Measurements from ENCODE around the gene TXNL4A. TPM values are rescaled to one million over a fixed set of nuclear protein-coding genes. Genes with fewer than 3 reads are reported as not detected.

The TXNL4A gene
- total and polyA plus RNA-seq, 4 donors: 18.0 to 86.2 (median 32.8) TPM

- TF ChIP-seq ATF3 (IDR thresholded peaks at IDR 0.05) (no peak), RAD21 (IDR thresholded peaks at IDR 0.05) (no peak), TAF1 (conservative IDR thresholded peaks at IDR 0.05) (no peak), HNF4G (IDR thresholded peaks at IDR 0.05) (no peak)
Observed at GRCh38 chr18:79962835-79963657, 25.3 kb downstream of the TXNL4A start (continued).

- Histone ChIP-seq H3K4me1 (ENCODE audit: control insufficient read depth in 4 of 4, insufficient read depth in 4 of 4, low read length in 3 of 4) (peaks cover 6 to 15% (median 10%) of the 10 kb centered on the region in 4 donors), H3K36me3 (ENCODE audit: control insufficient read depth in 4 of 4, insufficient read depth in 3 of 4, low read depth in 1 of 4, low read length in 3 of 4) (peaks cover 0 to 3% (median 0%) of the 10 kb centered on the region in 4 donors), H3K4me3 (ENCODE audit: low read depth in 1 of 3, low read length in 3 of 3) (no peak overlapping the region), H3K27me3 (ENCODE audit: control insufficient read depth in 4 of 4, insufficient read depth in 4 of 4, low read length in 3 of 4) (no peaks in the 10 kb centered on the region), H3K27ac (ENCODE audit: low read depth in 1 of 2, low read length in 2 of 2) (no peak overlapping the region), H3K9me3 (ENCODE audit: control insufficient read depth in 4 of 4, low read length in 3 of 4) (no peaks in the 10 kb centered on the region), H3K9ac (ENCODE audit: low read depth in 1 of 2, low read length in 2 of 2) (no peak overlapping the region)
- WGBS: 91% methylated on average over 10 of the region's 10 CpGs
- no peak for DNase-seq (ENCODE audit: low spot score)
- TF ChIP-seq RAD21 (IDR thresholded peaks at IDR 0.05): no peak
- no peak for TF ChIP-seq ZBTB33 (IDR thresholded peaks at IDR 0.05)
- TF ChIP-seq JUND (IDR thresholded peaks at IDR 0.05): no peak
- no peak for TF ChIP-seq FOXA2 (IDR thresholded peaks at IDR 0.05)
- no peak for TF ChIP-seq HNF4A (conservative IDR thresholded peaks at IDR 0.05)
- TF ChIP-seq GABPA (IDR thresholded peaks at IDR 0.05 in 1 of 2, conservative IDR thresholded peaks at IDR 0.05 in 1 of 2): no peak
- TF ChIP-seq REST (IDR thresholded peaks at IDR 0.05): no peak
- no peak for TF ChIP-seq NR2F2 (IDR thresholded peaks at IDR 0.05)
- no peak for TF ChIP-seq RXRA (IDR thresholded peaks at IDR 0.05)
- no peak for TF ChIP-seq TAF1 (conservative IDR thresholded peaks at IDR 0.05)
- no peak for TF ChIP-seq ATF3 (IDR thresholded peaks at IDR 0.05)
Observed at GRCh38 chr18:79962311-79962710, 26.1 kb downstream of the TXNL4A start.

Measured in liver (tissue), 9 donors.